ENCODE results near the gene FOXN4. TPM values are rescaled to one million over a fixed set of nuclear protein-coding genes. Genes with fewer than 3 reads are reported as not detected.

FOXN4 gene
- total and polyA plus RNA-seq, 4 donors = 0.04 to 0.26 (median 0.15) TPM

DNA sequence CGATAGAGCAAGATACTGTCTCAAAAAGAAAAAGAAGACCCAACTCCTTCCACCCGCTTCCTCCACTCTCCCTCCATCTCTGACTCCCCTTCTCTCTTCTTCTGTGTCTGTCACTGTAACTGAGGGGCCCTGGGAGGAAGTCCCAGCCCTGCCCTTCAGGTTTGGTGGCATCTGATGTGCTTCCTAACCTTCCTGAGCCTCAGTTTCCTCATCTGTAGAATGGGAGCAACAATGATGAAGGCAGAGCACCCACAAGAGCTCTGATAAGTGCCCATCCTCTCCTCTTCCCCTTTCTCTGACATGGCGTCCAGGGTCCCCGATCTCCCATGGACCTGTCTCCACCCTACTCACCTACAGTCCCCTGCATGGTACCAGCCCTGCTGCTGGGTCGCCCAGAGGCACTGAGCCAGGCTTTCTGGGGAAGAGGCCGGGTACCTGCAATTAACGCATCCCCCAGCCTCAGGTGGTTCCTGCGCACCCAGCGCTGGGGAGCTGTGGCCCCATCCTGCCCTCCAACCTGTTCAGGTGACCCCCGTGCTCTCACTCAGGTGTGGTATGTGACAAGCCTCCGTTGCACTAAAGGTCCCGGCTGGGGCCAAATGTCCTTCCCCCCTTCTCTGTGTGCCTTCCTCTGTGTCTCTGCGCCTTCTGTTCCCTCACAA, 13.2 kb downstream of the FOXN4 start:
- peaks cover 0 to 10% (median 4%) of the 10 kb centered on the region in 5 donors for H3K4me1 ChIP-seq (ENCODE audit: control insufficient read depth in 5 of 5, insufficient read depth in 5 of 5, low read length in 5 of 5)
- H3K9me3 ChIP-seq (ENCODE audit: control insufficient read depth in 4 of 4, insufficient read depth in 3 of 4, low read length in 3 of 4) = no peaks in the 10 kb centered on the region
- no peak overlapping the region for H3K9ac ChIP-seq (ENCODE audit: insufficient read depth in 1 of 2, low read length in 2 of 2)
- TF ChIP-seq CTCF (IDR thresholded peaks at IDR 0.05; ENCODE audit: control extremely low read depth, extremely low read depth) = no peak
- H3K27ac ChIP-seq (ENCODE audit: low read depth in 1 of 2, low read length in 1 of 2) = no peak overlapping the region
- DNase-seq (no peak), ATAC-seq (ENCODE audit: insufficient read depth, low FRiP score) (no peak)
- WGBS, 2 donors = 75 to 78% methylated on average over 12 to 13 of the region's 13 CpGs
- no peak overlapping the region for H3K4me3 ChIP-seq
- H3K27me3 ChIP-seq (ENCODE audit: control insufficient read depth in 3 of 3, insufficient read depth in 3 of 3, low read length in 2 of 3) = peaks cover 0 to 6% (median 0%) of the 10 kb centered on the region in 3 donors
- H3K36me3 ChIP-seq (ENCODE audit: control insufficient read depth in 4 of 4, insufficient read depth in 4 of 4, low read length in 4 of 4) = no peaks in the 10 kb centered on the region

DNA sequence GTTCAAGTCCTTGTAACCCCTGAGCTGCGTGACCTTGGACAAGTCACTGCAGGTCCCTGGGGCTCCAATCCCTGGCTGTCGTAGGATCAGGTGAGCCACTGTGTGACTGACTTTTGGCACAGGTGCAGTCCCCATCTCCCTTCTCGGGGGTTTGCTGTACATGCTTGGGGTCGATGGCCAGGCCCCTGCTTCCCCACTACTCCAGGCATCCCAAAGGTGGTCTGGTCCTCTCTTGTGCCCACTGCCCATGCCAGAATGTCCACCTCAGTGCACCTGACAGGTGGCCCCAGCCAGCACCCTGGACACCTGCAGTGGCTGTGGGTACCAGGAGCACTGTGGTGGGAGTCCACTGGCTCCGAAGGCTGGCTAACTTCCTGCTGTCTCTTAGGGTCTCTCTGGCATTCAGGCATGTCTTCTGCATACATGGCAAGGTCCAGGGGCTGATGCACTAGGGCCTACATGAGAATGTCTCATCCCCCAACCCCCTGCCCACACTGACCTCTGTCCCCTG, 14.7 kb downstream of the FOXN4 start:
- Histone ChIP-seq H3K4me1 (ENCODE audit: control insufficient read depth in 5 of 5, insufficient read depth in 5 of 5, low read length in 5 of 5) (peaks cover 0 to 12% (median 4%) of the 10 kb centered on the region in 5 donors), H3K9me3 (ENCODE audit: control insufficient read depth in 4 of 4, insufficient read depth in 3 of 4, low read length in 3 of 4) (no peaks in the 10 kb centered on the region), H3K27me3 (ENCODE audit: control insufficient read depth in 3 of 3, insufficient read depth in 3 of 3, low read length in 2 of 3) (peaks cover 0 to 3% (median 0%) of the 10 kb centered on the region in 3 donors), H3K4me3 (no peak overlapping the region), H3K9ac (ENCODE audit: insufficient read depth in 1 of 2, low read length in 2 of 2) (no peak overlapping the region), H3K36me3 (ENCODE audit: control insufficient read depth in 4 of 4, insufficient read depth in 4 of 4, low read length in 4 of 4) (no peaks in the 10 kb centered on the region), H3K27ac (ENCODE audit: low read depth in 1 of 2, low read length in 1 of 2) (no peak overlapping the region)
- TF ChIP-seq CTCF (IDR thresholded peaks at IDR 0.05; ENCODE audit: control extremely low read depth, extremely low read depth) = no peak
- no peak for DNase-seq
- 82 to 83% methylated on average over 5 of the region's 5 CpGs for WGBS, 2 donors
- no peak for ATAC-seq (ENCODE audit: insufficient read depth, low FRiP score)

- no peak for DNase-seq
- H3K9ac ChIP-seq (ENCODE audit: insufficient read depth in 1 of 2, low read length in 2 of 2) = no peak overlapping the region
- peaks cover 0 to 12% (median 4%) of the 10 kb centered on the region in 5 donors for H3K4me1 ChIP-seq (ENCODE audit: control insufficient read depth in 5 of 5, insufficient read depth in 5 of 5, low read length in 5 of 5)
- ATAC-seq (ENCODE audit: insufficient read depth, low FRiP score) = no peak
- no peak overlapping the region for H3K4me3 ChIP-seq
- H3K36me3 ChIP-seq (ENCODE audit: control insufficient read depth in 4 of 4, insufficient read depth in 4 of 4, low read length in 4 of 4) = no peaks in the 10 kb centered on the region
- WGBS, 2 donors = 58 to 76% methylated on average over 3 of the region's 3 CpGs
- TF ChIP-seq CTCF (IDR thresholded peaks at IDR 0.05; ENCODE audit: control extremely low read depth, extremely low read depth) = no peak
- no peaks in the 10 kb centered on the region for H3K27me3 ChIP-seq (ENCODE audit: control insufficient read depth in 3 of 3, insufficient read depth in 3 of 3, low read length in 2 of 3)
- H3K27ac ChIP-seq (ENCODE audit: low read depth in 1 of 2, low read length in 1 of 2) = no peak overlapping the region
- H3K9me3 ChIP-seq (ENCODE audit: control insufficient read depth in 4 of 4, insufficient read depth in 3 of 4, low read length in 3 of 4) = no peaks in the 10 kb centered on the region
Measured at GRCh38 chr12:109293106-109293505, 16.0 kb downstream of the FOXN4 start.

All from lung (tissue), 12 donors.